Tracheal epithelial cell (primary cell): ENCODE measurements around the gene KLF14. TPM values are rescaled to one million over a fixed set of nuclear protein-coding genes. Genes with fewer than 3 reads are reported as not detected.

Experiments
- total RNA-seq: library from RNA; depleted of rRNA; stranded (reverse); fragments of >200 nt; gene quantifications from 2 replicates; pipeline ENCODE4 v1.2.1, GENCODE V29; 2014

KLF14 gene
- not detected in 2 replicates for total RNA-seq

DNA sequence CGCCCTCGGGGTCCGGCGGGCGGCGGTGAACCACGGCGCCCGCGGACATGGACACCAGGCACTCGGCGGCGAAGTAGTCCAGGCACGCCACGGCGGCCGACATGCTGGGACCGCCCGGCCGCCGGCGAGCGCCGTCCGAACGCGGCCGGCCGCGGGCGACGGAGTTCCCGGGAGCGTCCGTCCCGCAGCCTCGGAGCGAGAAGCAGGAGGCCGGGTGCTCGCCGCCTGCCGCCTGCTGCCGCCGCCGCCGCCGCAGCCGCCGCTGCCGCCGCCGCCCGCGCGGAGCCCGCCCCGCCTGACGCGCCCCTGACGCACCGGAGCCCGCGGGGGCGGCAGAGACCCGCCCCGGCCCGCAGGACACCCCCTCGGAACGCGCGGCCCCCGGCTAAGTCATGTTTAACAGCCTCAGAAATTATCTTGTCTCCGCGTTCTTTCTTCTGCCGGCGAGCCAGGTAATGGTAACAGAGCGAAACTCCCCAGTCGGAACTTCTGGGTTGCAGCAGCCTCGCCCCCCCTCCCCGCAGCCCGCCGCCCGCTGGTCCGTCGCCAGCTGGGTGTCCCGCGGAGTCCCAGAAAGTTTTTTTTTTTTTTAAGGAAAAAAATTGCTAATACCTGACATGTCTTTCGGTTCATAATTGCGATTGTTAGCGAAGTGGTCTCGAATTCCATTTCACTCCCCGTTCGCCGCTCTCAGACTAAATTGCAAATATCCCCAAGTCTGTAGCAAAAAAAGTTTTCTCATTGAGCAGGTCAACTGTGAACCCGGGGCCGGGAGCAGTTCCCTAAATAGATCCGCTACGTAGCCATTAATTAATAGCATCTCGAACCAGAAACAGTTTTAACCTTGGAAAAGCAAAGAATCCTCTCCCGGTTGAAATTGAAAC is at the start of gene KLF14:
Gene KLF14, minus strand, starts transcription at position 277 of the 884 bp plus-strand sequence. Its CDS starts 174 bp downstream, at position 103.

Other genes with a start within 250 kb of the KLF14 start
- 12.0 and 15.1 TPM in 2 replicates for gene MEST, start 242.1 kb downstream of the KLF14 start, total RNA-seq
- 20.7 and 35.2 TPM in 2 replicates for gene COPG2, start 65.5 kb downstream of the KLF14 start, total RNA-seq
- not detected in 2 replicates for gene TSGA13, start 47.7 kb downstream of the KLF14 start, total RNA-seq